22Rv1 (cell line): Measurements from ENCODE around the gene MT4.

Experiments used
- H3K27ac ChIP-seq: fragments of 450-650 bp; 2 replicates; pipeline ENCODE4 v1.5.1; 2017
- CTCF ChIP-seq: fragments of 450-650 bp; IDR thresholded peaks from 2 replicates; pipeline ENCODE4 v1.5.1; 2017; ENCODE audit warnings: mild to moderate bottlenecking
- ZFX ChIP-seq: fragments of 450-650 bp; IDR thresholded peaks from 2 replicates; pipeline ENCODE4 v1.6.1; 2017; ENCODE audit warnings: antibody characterized with exemption, borderline replicate concordance

MT4 gene

GRCh38 chr16:56615353-56615752 lies 50.5 kb downstream of the MT4 start:
- H3K27ac ChIP-seq, result no peak overlapping the region
- no peak for TF ChIP-seq ZFX
- no peak for TF ChIP-seq CTCF

DNA sequence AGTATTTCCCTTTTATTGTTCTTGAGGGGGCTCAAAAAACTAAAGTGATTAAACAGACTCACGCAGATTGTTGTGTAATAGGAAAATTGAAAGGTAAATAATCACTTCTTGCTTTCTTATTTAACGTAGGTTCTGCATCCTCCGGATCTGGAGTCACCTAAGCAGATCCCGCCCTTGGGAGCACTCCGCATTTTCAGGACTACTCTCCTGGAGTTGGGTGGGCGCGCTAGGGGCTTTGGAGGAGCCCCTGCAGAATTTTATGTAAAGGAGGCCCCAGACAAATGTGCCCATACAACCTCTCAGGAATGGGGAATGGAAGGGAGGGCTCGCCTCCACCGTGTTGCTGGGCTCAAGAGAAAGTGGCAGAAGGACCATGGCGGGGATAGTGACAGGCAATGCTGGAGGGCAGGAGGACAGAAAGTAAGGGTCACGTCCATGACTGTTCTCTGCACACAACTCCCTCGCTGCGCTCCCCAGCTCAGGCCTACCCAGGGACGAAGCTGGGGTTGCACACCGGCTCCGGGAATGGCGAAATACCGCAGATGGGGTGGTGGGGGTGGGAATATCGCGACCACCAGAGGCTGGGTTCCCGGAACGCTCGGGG lies 51.8 kb downstream of the MT4 start:
- TF ChIP-seq ZFX (no peak), CTCF (no peak)
- H3K27ac ChIP-seq, result no peak overlapping the region

DNA sequence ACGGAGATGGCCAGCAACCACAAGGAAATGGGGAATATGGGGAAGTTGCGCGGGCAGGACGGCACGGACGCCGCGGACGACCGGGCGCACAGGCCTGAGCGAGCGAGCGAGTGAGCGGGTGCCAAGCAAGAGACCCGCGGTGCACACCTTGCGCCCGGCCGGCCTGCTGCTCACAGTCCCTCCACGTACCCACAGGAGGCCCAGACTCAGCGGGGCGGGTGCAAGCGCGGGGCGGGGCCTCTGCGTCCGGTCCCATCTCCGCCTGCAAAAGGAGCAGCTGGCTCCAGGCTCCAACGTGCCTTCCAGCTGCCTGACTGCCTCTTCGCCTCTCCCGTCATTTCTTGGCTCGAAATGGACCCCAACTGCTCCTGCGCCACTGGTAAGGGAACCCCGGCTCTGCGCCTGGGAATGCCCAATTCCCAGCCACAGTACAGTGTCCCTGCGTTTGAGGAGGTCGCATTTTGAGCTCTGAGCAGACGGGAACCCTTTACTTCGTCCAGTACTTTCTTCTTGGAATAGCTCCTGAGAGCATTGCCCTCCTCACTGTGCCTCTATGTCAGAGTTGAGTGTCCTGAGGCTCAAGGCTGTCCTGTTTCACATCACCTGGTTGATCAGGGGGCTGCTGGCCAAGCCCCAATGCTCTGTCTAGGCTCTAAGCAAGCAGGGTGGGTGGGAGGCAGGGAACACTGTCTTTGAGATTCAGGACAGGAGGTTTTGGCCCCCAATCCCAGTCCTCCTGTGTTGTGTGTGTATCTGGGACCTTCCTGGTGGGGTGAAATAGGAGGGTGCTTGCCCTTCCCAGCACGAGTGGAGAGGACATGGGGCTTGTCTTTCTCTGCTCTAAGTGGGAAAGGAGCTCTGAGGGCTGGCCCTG lies 52.6 kb downstream of the MT4 start:
- TF ChIP-seq CTCF (no peak), ZFX (no peak)
- no peak overlapping the region for H3K27ac ChIP-seq

DNA sequence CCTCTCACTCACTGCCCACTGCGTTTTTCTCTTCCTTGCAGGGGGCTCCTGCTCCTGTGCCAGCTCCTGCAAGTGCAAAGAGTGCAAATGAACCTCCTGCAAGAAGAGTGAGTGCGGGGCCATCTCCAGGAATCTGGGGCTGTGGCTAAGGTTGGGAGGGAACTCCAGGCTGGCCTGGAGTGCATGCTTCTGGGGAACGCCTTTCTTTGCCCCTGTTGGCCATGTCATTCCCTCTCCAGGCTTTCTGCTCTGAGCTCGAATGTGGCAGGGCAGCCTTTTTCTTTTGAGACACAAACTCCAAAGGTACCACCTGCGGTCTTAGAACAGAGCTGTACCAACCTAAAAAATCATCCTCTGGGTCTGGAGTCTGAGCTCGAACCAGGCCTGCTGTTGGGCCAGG lies 53.3 kb downstream of the MT4 start:
- TF ChIP-seq CTCF (no peak), ZFX (no peak)
- no peak overlapping the region for H3K27ac ChIP-seq
